Gastrocnemius medialis (tissue), 4 donors: ENCODE measurements around the gene NXNL1. TPM values are rescaled to one million over a fixed set of nuclear protein-coding genes. Genes with fewer than 3 reads are reported as not detected.

Experiments
- ATAC-seq, 2 donors: fragments of 150-250 bp; one replicate each; pipeline ENCODE4 v1.9.1; 2016
- DNase-seq, 2 donors: peaks; one replicate each; pipeline ENCODE4 v3.0.0-alpha.2; 2019
- H3K27ac ChIP-seq, 4 donors: fragments of 200-600 bp; sonication (generic); 1 replicate in 1 of 4; 2 replicates in 3 of 4; pipeline ENCODE4 v1.5.1; 2016 to 2018; ENCODE audit warnings: mild to moderate bottlenecking in 2 of 4, moderate library complexity in 1 of 4
- H3K27me3 ChIP-seq, 3 donors: fragments of 200-600 bp; sonication (generic) in 2 of 3; 1 replicate in 1 of 3; 2 replicates in 2 of 3; pipeline versions ENCODE4 v1.5.1 to v1.6.0; 2016 to 2019; ENCODE audit warnings: mild to moderate bottlenecking in 1 of 3, moderate library complexity in 1 of 3
- H3K36me3 ChIP-seq, 2 donors: fragments of 200-600 bp; sonication (generic) in 1 of 2; one replicate each; pipeline ENCODE4 v1.5.1; 2017 to 2018
- H3K4me1 ChIP-seq, 2 donors: fragments of 200-600 bp; sonication (generic) in 1 of 2; one replicate each; pipeline ENCODE4 v1.5.1; 2016 to 2017; ENCODE audit warnings: mild to moderate bottlenecking in 2 of 2
- H3K4me3 ChIP-seq, 4 donors: fragments of 200-600 bp; sonication (generic) in 3 of 4; 1 replicate in 1 of 4; 2 replicates in 3 of 4; pipeline ENCODE4 v1.5.1; 2016 to 2019; ENCODE audit warnings: mild to moderate bottlenecking in 2 of 4
- H3K9me3 ChIP-seq, 3 donors: fragments of 200-600 bp; sonication (generic) in 2 of 3; 1 replicate in 1 of 3; 2 replicates in 2 of 3; pipeline ENCODE4 v1.5.1; 2016 to 2019
- CTCF ChIP-seq, 5 experiments: fragments of 450-650 bp in 3 of 5; fragments of 200-600 bp in 2 of 5; sonication (generic) in 2 of 5; IDR thresholded peaks in 4 of 5; conservative IDR thresholded peaks in 1 of 5; 1 replicate in 4 of 5; 2 replicates in 1 of 5; pipeline ENCODE4 v1.5.1; 2016 to 2019; ENCODE audit warnings: antibody characterized with exemption in 5 of 5, mild to moderate bottlenecking in 3 of 5, moderate library complexity in 3 of 5
- POLR2A ChIP-seq, 2 donors: fragments of 450-650 bp; IDR thresholded peaks; one replicate each; pipeline ENCODE4 v1.6.1; 2017; ENCODE audit warnings: antibody characterized with exemption in 2 of 2, mild to moderate bottlenecking in 2 of 2, moderate library complexity in 2 of 2
- in situ Hi-C, 4 donors: fragments of 200-750 bp; cut with MboI; loops; one replicate each; pipeline versions ENCODE4 v1.15.0 to v1.8.0; 2017; ENCODE audit warnings: low sequenced_read_pairs in 4 of 4
- intact Hi-C: fragments of 100-400 bp; cut with DNase I; formaldehyde crosslinking; loops from one replicate; pipeline ENCODE4 v1.15.1; 2023; ENCODE audit warnings: low total_unique reads
- total RNA-seq, 4 donors: library from RNA; depleted of rRNA; stranded (reverse); fragments of >200 nt; gene quantifications; one replicate each; pipeline versions ENCODE4 v1.1.0 to v1.2.3, GENCODE V29; 2016

NXNL1 gene
- total RNA-seq, 4 donors from 2014 or later = not detected

- intact Hi-C loops = no loop called here
- no peak overlapping the region for H3K4me3 ChIP-seq
- no peak for DNase-seq
- peaks cover 0 to 20% of the 10 kb centered on the region in 2 donors for H3K36me3 ChIP-seq
- peak overlapping the region; percentile 8 to 75 (median 44) for H3K27ac ChIP-seq
- H3K4me1 ChIP-seq = peaks cover 0 to 8% of the 10 kb centered on the region in 2 donors
- in situ Hi-C loops = no loop called here
- TF ChIP-seq CTCF (IDR thresholded peaks at IDR 0.05 in 4 of 5, conservative IDR thresholded peaks at IDR 0.05 in 1 of 5) (no peak), POLR2A (IDR thresholded peaks at IDR 0.05) (no peak)
- no peaks in the 10 kb centered on the region for H3K9me3 ChIP-seq
- no peak for ATAC-seq
- no peaks in the 10 kb centered on the region for H3K27me3 ChIP-seq
These were observed 43.7 kb upstream of the NXNL1 start for GRCh38 chr19:17504456-17504855.

DNA sequence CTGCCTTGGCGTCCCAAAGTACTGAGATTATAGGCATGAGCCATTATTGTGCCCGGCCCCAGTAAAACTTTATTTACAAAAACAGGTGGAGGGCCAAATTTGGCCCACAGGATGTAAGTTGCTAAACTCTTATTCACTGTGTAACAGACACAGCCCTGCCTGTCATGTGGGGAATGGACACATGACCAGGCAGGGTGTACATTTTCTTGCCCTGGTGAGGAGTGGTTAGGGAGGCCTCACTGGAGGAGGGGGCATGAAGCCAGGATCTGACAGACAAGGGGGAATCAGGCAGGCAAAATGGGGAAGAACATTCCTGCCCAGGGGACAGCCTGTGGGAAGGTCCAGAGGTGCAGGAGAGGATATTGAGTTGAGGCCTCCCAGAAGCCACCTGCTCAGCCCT, 43.3 kb upstream of the NXNL1 start:
- intact Hi-C loops = no loop called here
- Histone ChIP-seq H3K27me3 (no peaks in the 10 kb centered on the region), H3K9me3 (no peaks in the 10 kb centered on the region), H3K4me1 (peaks cover 0 to 8% of the 10 kb centered on the region in 2 donors), H3K4me3 (no peak overlapping the region), H3K27ac (peak overlapping the region; percentile 8 to 75 (median 44)), H3K36me3 (peaks cover 0 to 20% of the 10 kb centered on the region in 2 donors)
- ATAC-seq (no peak), DNase-seq (no peak)
- TF ChIP-seq POLR2A (IDR thresholded peaks at IDR 0.05) (no peak), CTCF (IDR thresholded peaks at IDR 0.05 in 4 of 5, conservative IDR thresholded peaks at IDR 0.05 in 1 of 5) (no peak)
- in situ Hi-C loops = no loop called here

DNA sequence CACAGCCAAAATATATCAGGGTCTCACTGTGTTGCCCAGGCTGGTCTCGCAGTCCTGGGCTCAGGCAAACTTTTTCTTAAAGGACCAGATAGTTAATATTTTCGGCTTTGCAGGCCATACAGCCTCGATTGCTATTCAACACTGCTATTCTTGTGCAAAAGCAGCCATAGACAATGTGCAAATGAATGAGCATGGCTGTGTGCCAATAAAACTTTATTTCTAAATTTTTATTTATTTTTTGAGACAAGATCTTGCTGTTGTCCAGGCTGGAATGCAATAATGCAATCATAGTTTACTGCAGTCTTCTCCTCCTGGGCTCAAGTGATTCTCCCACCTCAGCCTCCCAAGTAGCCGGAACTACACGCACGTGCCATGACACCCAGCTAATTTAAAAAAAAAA, 42.5 kb upstream of the NXNL1 start:
- DNase-seq = no peak
- no peak overlapping the region for H3K27ac ChIP-seq
- no peak for TF ChIP-seq POLR2A (IDR thresholded peaks at IDR 0.05)
- no peak for TF ChIP-seq CTCF (IDR thresholded peaks at IDR 0.05 in 4 of 5, conservative IDR thresholded peaks at IDR 0.05 in 1 of 5)
- peaks cover 4 to 8% of the 10 kb centered on the region in 2 donors for H3K4me1 ChIP-seq
- in situ Hi-C loops (no loop called here), intact Hi-C loops (no loop called here)
- no peaks in the 10 kb centered on the region for H3K9me3 ChIP-seq
- no peaks in the 10 kb centered on the region for H3K27me3 ChIP-seq
- H3K4me3 ChIP-seq = no peak overlapping the region
- peaks cover 0 to 20% of the 10 kb centered on the region in 2 donors for H3K36me3 ChIP-seq
- no peak for ATAC-seq

DNA sequence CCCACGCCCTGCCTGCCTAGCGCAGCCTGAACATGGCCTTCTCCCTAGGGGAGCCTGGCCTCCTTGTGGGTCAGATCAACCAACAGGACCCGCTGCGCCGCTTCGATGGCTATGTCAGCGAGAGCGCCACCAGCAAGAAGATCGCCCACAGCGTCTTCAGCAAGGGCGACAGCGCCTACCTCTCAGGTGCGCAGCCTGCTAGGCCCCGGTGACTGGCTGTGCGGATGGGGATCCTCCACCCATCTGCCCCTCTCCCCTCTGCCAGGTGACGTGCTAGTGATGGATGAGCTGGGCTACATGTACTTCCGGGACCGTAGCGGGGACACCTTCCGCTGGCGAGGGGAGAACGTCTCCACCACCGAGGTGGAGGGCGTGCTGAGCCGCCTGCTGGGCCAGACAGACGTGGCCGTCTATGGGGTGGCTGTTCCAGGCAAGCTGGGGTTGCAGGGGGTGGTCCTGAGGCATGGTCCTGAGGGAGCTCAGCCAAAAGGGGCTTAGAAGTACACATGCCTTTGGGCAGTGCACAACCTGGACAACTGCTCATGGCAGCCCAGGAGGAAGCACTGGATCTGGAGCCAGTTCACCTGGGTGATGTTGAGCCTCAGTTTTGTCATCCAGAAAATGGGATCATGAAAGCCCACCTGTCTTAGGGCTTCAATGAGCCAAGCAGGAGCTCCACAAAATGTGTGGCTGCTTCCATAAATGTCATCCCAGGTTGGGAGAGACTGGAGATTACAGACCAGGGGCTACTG, 39.9 kb upstream of the NXNL1 start:
- no peak for DNase-seq
- no peaks in the 10 kb centered on the region for H3K27me3 ChIP-seq
- intact Hi-C loops (no loop called here), in situ Hi-C loops (no loop called here)
- TF ChIP-seq CTCF (IDR thresholded peaks at IDR 0.05 in 4 of 5, conservative IDR thresholded peaks at IDR 0.05 in 1 of 5) (no peak), POLR2A (IDR thresholded peaks at IDR 0.05) (no peak)
- peaks cover 0 to 24% of the 10 kb centered on the region in 2 donors for H3K36me3 ChIP-seq
- H3K4me3 ChIP-seq = no peak overlapping the region
- H3K9me3 ChIP-seq = no peaks in the 10 kb centered on the region
- peaks cover 0 to 7% of the 10 kb centered on the region in 2 donors for H3K4me1 ChIP-seq
- H3K27ac ChIP-seq = peak overlapping the region; percentile 34 to 73 (median 66)
- ATAC-seq = no peak
